H4 (cell line): ENCODE measurements around the gene PRSS21. TPM values are rescaled to one million over a fixed set of nuclear protein-coding genes. Genes with fewer than 3 reads are reported as not detected.

Experiments used
- DNase-seq: peaks from one replicate; pipeline ENCODE4 v3.0.0-alpha.2; 2015; ENCODE audit warnings: low spot score
- total RNA-seq: library from RNA; depleted of rRNA; stranded (reverse); fragments of >200 nt; shearing (Covaris generic); gene quantifications from 2 replicates; pipeline ENCODE4 v1.2.3, GENCODE V29; 2014

The PRSS21 gene
- total RNA-seq, 1 experiment from 2014 or later, result not detected

- no peak for DNase-seq
Observed at GRCh38 chr16:2779978-2780898, 36.8 kb upstream of the PRSS21 start.

GRCh38 chr16:2782583-2783351 lies 34.3 kb upstream of the PRSS21 start:
- DNase-seq, result no peak

- DNase-seq, result no peak
Observed at GRCh38 chr16:2783581-2784357, 33.3 kb upstream of the PRSS21 start.

- DNase-seq, result no peak
Observed at GRCh38 chr16:2784358-2785100, 32.5 kb upstream of the PRSS21 start.

GRCh38 chr16:2785101-2785991 lies 31.7 kb upstream of the PRSS21 start:
- DNase-seq, result no peak

GRCh38 chr16:2786061-2786825 lies 30.8 kb upstream of the PRSS21 start:
- DNase-seq, result no peak

GRCh38 chr16:2786826-2787151 lies 30.2 kb upstream of the PRSS21 start:
- DNase-seq, result no peak

GRCh38 chr16:2787406-2787805 lies 29.6 kb upstream of the PRSS21 start, which contains the start of gene PRSS33:
Gene PRSS33, minus strand, starts transcription at chr16:2787560. Its CDS starts 1,013 bp downstream, at chr16:2786547.
- no peak for DNase-seq

GRCh38 chr16:2787961-2788360 lies 29.1 kb upstream of the PRSS21 start:
- DNase-seq, result no peak

GRCh38 chr16:2790631-2791030 lies 26.4 kb upstream of the PRSS21 start:
- DNase-seq, result no peak

GRCh38 chr16:2791174-2791573 lies 25.9 kb upstream of the PRSS21 start:
- DNase-seq, result no peak

GRCh38 chr16:2792940-2793339 lies 24.1 kb upstream of the PRSS21 start:
- DNase-seq, result no peak

GRCh38 chr16:2795395-2796143 lies 21.5 kb upstream of the PRSS21 start:
- DNase-seq, result no peak

- no peak for DNase-seq
Observed at GRCh38 chr16:2798723-2799204, 18.3 kb upstream of the PRSS21 start.

GRCh38 chr16:2799205-2799858 lies 17.7 kb upstream of the PRSS21 start:
- no peak for DNase-seq

GRCh38 chr16:2799859-2800226 lies 17.2 kb upstream of the PRSS21 start:
- DNase-seq, result no peak

- DNase-seq, result no peak
Observed at GRCh38 chr16:2803545-2804195, 13.4 kb upstream of the PRSS21 start.

GRCh38 chr16:2804728-2805127 lies 12.3 kb upstream of the PRSS21 start:
- DNase-seq, result no peak
